Neural cell (in vitro differentiated cells): ENCODE data around the gene DUSP12. TPM values are rescaled to one million over a fixed set of nuclear protein-coding genes. Genes with fewer than 3 reads are reported as not detected.
A peak's percentile ranks its signal among the peaks of the same experiment; 100 is the strongest.

Experiments used
- H2AFZ ChIP-seq: fragments of 200-600, 300-800 bp; sonication (generic), shearing (Covaris generic); 2 replicates; pipeline ENCODE4 v1.6.0; 2014; ENCODE audit warnings: low read depth, mild to moderate bottlenecking, antibody characterized with exemption, low read length, moderate library complexity
- H3F3A ChIP-seq: fragments of 200-600 bp; shearing (Covaris generic); 2 replicates; pipeline ENCODE4 v1.6.1; 2016; ENCODE audit warnings: mild to moderate bottlenecking, moderate library complexity, mixed read lengths, antibody characterized with exemption, low read length; ENCODE audit not compliant: insufficient read depth, poor library complexity, severe bottlenecking
- H3K27ac ChIP-seq: fragments of 200-600, 300-800 bp; sonication (generic), shearing (Covaris generic); 2 replicates; pipeline ENCODE4 v1.5.1; 2014; ENCODE audit warnings: mild to moderate bottlenecking, low read length, moderate library complexity
- H3K27me3 ChIP-seq: fragments of 300-800, 200-600 bp; sonication (generic), shearing (Covaris generic); 2 replicates; pipeline ENCODE4 v1.6.0; 2014; ENCODE audit warnings: mild to moderate bottlenecking, low read depth, low read length, moderate library complexity; ENCODE audit not compliant: insufficient read depth
- H3K36me3 ChIP-seq: fragments of 300-800, 200-600 bp; sonication (generic), shearing (Covaris generic); 2 replicates; pipeline ENCODE4 v1.5.1; 2014; ENCODE audit warnings: mild to moderate bottlenecking, antibody characterized with exemption, low read length, moderate library complexity; ENCODE audit not compliant: insufficient read depth
- H3K4me2 ChIP-seq: fragments of 300-800, 200-600 bp; sonication (generic), shearing (Covaris generic); 2 replicates; pipeline ENCODE4 v1.6.0; 2014; ENCODE audit warnings: mild to moderate bottlenecking, low read length
- H3K4me3 ChIP-seq: fragments of 300-800, 200-600 bp; sonication (generic), shearing (Covaris generic); 2 replicates; pipeline ENCODE4 v1.5.1; 2014; ENCODE audit warnings: mild to moderate bottlenecking, low read length, moderate library complexity
- H3K79me2 ChIP-seq: fragments of 200-600 bp; shearing (Covaris generic); replicated peaks from 2 replicates; pipeline ENCODE4 v1.6.0; 2014; ENCODE audit warnings: mild to moderate bottlenecking, low read length, moderate library complexity; ENCODE audit not compliant: insufficient read depth
- H3K9ac ChIP-seq: fragments of 300-800, 200-600 bp; sonication (generic), shearing (Covaris generic); 2 replicates; pipeline ENCODE4 v1.6.1; 2016; ENCODE audit warnings: mild to moderate bottlenecking, low read length, mixed read lengths
- H3K9me2 ChIP-seq: fragments of 200-600 bp; shearing (Covaris generic); 2 replicates; pipeline ENCODE4 v1.6.1; 2016; ENCODE audit warnings: mild to moderate bottlenecking, low read length, mixed read lengths; ENCODE audit not compliant: insufficient read depth
- H3K9me3 ChIP-seq: fragments of 200-600, 300-800 bp; sonication (generic), shearing (Covaris generic); 2 replicates; pipeline ENCODE4 v1.6.1; 2016; ENCODE audit warnings: mild to moderate bottlenecking, mixed run types, low read length, moderate library complexity, mixed read lengths
- H4K20me1 ChIP-seq: fragments of 200-600 bp; shearing (Covaris generic); 2 replicates; pipeline ENCODE4 v1.6.1; 2016; ENCODE audit warnings: mild to moderate bottlenecking, mixed run types; ENCODE audit not compliant: insufficient read depth
- EP300 ChIP-seq: fragments of 450-650 bp; conservative IDR thresholded peaks from 2 replicates; pipeline ENCODE4 v1.6.1; 2014; ENCODE audit warnings: antibody characterized with exemption, mild to moderate bottlenecking, moderate library complexity; ENCODE audit not compliant: poor library complexity, severe bottlenecking
- EZH2 ChIP-seq: fragments of 200-600, 300-800 bp; shearing (Covaris generic), sonication (generic); IDR thresholded peaks from 2 replicates; pipeline ENCODE4 v1.6.1; 2014; ENCODE audit warnings: antibody characterized with exemption, low read length, borderline replicate concordance, mild to moderate bottlenecking; ENCODE audit not compliant: insufficient read depth, poor library complexity, severe bottlenecking
- MXI1 ChIP-seq: fragments of 450-650 bp; conservative IDR thresholded peaks from 2 replicates; pipeline ENCODE4 v1.6.1; 2014; ENCODE audit warnings: antibody characterized with exemption, mild to moderate bottlenecking; ENCODE audit not compliant: poor library complexity, severe bottlenecking
- POLR2AphosphoS5 ChIP-seq: IDR thresholded peaks from 2 replicates; pipeline ENCODE4 v1.6.1; 2012
- RAD21 ChIP-seq: fragments of 450-650 bp; conservative IDR thresholded peaks from 2 replicates; pipeline ENCODE4 v1.6.1; 2014; ENCODE audit warnings: antibody characterized with exemption, mild to moderate bottlenecking, moderate library complexity
- SMC3 ChIP-seq: fragments of 450-650 bp; conservative IDR thresholded peaks from 2 replicates; pipeline ENCODE4 v1.6.1; 2014; ENCODE audit warnings: antibody characterized with exemption, mild to moderate bottlenecking, moderate library complexity; ENCODE audit not compliant: poor library complexity
- TAF1 ChIP-seq: IDR thresholded peaks from 2 replicates; pipeline ENCODE4 v1.6.1; 2012; ENCODE audit warnings: low read depth
- polyA plus RNA-seq: library from polyadenylated mRNA; depleted of rRNA; stranded (reverse); fragments of >200 nt; gene quantifications from 2 replicates; pipeline ENCODE4 v1.2.3, GENCODE V29; 2014
- TF ChIP-seq, protein P1 (sequence below): IDR thresholded peaks from 2 replicates; pipeline ENCODE4 v1.6.1; 2012; ENCODE audit warnings: borderline replicate concordance
- TF ChIP-seq, protein P2 (sequence below): fragments of 450-650 bp; IDR thresholded peaks from 2 replicates; pipeline ENCODE4 v1.5.1; 2014; ENCODE audit warnings: antibody characterized with exemption, mild to moderate bottlenecking, moderate library complexity; ENCODE audit not compliant: poor library complexity, severe bottlenecking

The DUSP12 gene
- polyA plus RNA-seq, 1 donor from 2014 or later: 209 TPM

DNA sequence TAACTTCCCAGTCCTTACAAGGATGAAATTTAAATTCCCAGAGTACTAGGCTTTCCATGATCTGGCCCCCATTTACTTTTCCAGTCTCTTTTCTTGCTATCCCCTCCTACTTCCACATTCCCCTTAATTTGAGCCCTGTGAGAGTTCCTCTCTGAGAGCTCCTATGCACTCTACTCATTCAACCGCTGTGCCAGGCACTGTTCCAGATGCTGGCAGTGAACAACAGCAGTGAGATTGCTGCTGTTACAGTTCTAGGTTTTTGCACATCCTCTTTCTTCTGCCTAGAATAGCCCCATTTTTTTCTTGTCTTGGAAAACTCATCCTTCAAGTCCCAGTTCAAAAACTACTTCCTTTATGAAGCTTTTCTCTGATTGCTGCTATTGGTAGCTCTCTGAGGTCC is 35.4 kb downstream of the DUSP12 start:
- TF ChIP-seq MXI1 (no peak), EP300 (no peak), TAF1 (no peak), SMC3 (no peak), EZH2 (no peak), POLR2AphosphoS5 (no peak), RAD21 (no peak)
- TF ChIP-seq, protein P1, sequence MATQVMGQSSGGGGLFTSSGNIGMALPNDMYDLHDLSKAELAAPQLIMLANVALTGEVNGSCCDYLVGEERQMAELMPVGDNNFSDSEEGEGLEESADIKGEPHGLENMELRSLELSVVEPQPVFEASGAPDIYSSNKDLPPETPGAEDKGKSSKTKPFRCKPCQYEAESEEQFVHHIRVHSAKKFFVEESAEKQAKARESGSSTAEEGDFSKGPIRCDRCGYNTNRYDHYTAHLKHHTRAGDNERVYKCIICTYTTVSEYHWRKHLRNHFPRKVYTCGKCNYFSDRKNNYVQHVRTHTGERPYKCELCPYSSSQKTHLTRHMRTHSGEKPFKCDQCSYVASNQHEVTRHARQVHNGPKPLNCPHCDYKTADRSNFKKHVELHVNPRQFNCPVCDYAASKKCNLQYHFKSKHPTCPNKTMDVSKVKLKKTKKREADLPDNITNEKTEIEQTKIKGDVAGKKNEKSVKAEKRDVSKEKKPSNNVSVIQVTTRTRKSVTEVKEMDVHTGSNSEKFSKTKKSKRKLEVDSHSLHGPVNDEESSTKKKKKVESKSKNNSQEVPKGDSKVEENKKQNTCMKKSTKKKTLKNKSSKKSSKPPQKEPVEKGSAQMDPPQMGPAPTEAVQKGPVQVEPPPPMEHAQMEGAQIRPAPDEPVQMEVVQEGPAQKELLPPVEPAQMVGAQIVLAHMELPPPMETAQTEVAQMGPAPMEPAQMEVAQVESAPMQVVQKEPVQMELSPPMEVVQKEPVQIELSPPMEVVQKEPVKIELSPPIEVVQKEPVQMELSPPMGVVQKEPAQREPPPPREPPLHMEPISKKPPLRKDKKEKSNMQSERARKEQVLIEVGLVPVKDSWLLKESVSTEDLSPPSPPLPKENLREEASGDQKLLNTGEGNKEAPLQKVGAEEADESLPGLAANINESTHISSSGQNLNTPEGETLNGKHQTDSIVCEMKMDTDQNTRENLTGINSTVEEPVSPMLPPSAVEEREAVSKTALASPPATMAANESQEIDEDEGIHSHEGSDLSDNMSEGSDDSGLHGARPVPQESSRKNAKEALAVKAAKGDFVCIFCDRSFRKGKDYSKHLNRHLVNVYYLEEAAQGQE: no peak
- Histone ChIP-seq H3K9me3 (no peaks in the 10 kb centered on the region), H2AFZ (no peak overlapping the region), H3K27me3 (no peaks in the 10 kb centered on the region), H3K9me2 (no peaks in the 10 kb centered on the region), H3K4me2 (no peak overlapping the region), H3K9ac (no peak overlapping the region), H3K36me3 (no peaks in the 10 kb centered on the region), H3K4me3 (no peak overlapping the region), H3F3A (no peaks in the 10 kb centered on the region), H3K79me2 (no peaks in the 10 kb centered on the region), H4K20me1 (no peaks in the 10 kb centered on the region), H3K27ac (no peak overlapping the region)

DNA sequence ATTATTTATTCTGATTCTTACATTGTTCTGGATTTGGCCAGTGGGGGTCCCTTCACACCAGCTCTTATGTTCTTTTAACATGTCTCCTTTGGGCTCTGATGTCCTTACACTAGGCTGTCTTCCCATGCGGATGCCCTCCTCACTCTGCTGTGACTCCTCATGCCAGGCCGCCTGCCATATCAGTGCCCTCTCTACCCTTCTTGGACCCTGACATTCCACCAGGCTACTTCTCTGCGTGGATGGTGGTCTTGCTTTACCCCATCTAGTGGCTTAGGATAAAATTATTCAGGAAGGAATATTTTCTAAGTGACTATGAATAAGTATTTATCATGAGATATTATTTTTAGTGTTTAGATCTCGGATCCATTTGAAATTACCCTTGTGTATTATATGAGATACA is 37.8 kb downstream of the DUSP12 start:
- Histone ChIP-seq H4K20me1 (no peaks in the 10 kb centered on the region), H3K4me3 (no peak overlapping the region), H3K9me2 (no peaks in the 10 kb centered on the region), H3K27me3 (no peaks in the 10 kb centered on the region), H3K4me2 (no peak overlapping the region), H3K79me2 (no peaks in the 10 kb centered on the region), H3K36me3 (no peaks in the 10 kb centered on the region), H3K9ac (no peak overlapping the region), H3F3A (no peaks in the 10 kb centered on the region), H3K27ac (no peak overlapping the region), H2AFZ (no peak overlapping the region), H3K9me3 (no peaks in the 10 kb centered on the region)
- TF ChIP-seq EP300: no peak
- peak; percentile 12 for TF ChIP-seq SMC3
- no peak for TF ChIP-seq MXI1
- TF ChIP-seq POLR2AphosphoS5: no peak
- no peak for TF ChIP-seq EZH2
- TF ChIP-seq, protein P2, sequence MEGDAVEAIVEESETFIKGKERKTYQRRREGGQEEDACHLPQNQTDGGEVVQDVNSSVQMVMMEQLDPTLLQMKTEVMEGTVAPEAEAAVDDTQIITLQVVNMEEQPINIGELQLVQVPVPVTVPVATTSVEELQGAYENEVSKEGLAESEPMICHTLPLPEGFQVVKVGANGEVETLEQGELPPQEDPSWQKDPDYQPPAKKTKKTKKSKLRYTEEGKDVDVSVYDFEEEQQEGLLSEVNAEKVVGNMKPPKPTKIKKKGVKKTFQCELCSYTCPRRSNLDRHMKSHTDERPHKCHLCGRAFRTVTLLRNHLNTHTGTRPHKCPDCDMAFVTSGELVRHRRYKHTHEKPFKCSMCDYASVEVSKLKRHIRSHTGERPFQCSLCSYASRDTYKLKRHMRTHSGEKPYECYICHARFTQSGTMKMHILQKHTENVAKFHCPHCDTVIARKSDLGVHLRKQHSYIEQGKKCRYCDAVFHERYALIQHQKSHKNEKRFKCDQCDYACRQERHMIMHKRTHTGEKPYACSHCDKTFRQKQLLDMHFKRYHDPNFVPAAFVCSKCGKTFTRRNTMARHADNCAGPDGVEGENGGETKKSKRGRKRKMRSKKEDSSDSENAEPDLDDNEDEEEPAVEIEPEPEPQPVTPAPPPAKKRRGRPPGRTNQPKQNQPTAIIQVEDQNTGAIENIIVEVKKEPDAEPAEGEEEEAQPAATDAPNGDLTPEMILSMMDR: peak; percentile 46
- TF ChIP-seq RAD21: no peak
- TF ChIP-seq, protein P1: no peak
- TF ChIP-seq TAF1: no peak
